GM21390 (cell line): ENCODE results near the gene KYAT1.
"Not testable (repeated sequence)": the region's sequence is repeated elsewhere in the genome, so short reads cannot be mapped to it uniquely, and the experiment has no call there.

ENCODE experiments used
- ATAC-seq: cut with Tn5 transposase; IDR thresholded peaks from one replicate; pipeline ENCODE4 v1.9.1; 2021; ENCODE audit not compliant: unreplicated experiment

Gene KYAT1

GRCh38 chr9:128886211-128886891 is 4.6 kb upstream of the KYAT1 start:
- no peak for ATAC-seq

- no peak for ATAC-seq
Observed at GRCh38 chr9:128885798-128886197, 4.0 kb upstream of the KYAT1 start.

GRCh38 chr9:128885376-128885775 is 3.6 kb upstream of the KYAT1 start:
- no peak for ATAC-seq

- no peak for ATAC-seq
Observed at GRCh38 chr9:128884164-128884563, 2.4 kb upstream of the KYAT1 start.

GRCh38 chr9:128882677-128883603 is 1.2 kb upstream of the KYAT1 start:
- ATAC-seq, result no peak

- ATAC-seq, result no peak
Observed at GRCh38 chr9:128877852-128878251, 3.9 kb downstream of the KYAT1 start.

GRCh38 chr9:128870941-128871265 is 10.8 kb downstream of the KYAT1 start:
- not testable (repeated sequence) for ATAC-seq

GRCh38 chr9:128870128-128870940 is 11.4 kb downstream of the KYAT1 start:
- no peak for ATAC-seq

- peak; percentile 60 for ATAC-seq
Observed at GRCh38 chr9:128863647-128864046, 18.1 kb downstream of the KYAT1 start.

- ATAC-seq, result no peak
Observed at GRCh38 chr9:128862401-128862851, 19.3 kb downstream of the KYAT1 start.

GRCh38 chr9:128861501-128861900 is 20.2 kb downstream of the KYAT1 start:
- no peak for ATAC-seq

- ATAC-seq, result no peak
Observed at GRCh38 chr9:128860937-128861336, 20.8 kb downstream of the KYAT1 start.

GRCh38 chr9:128858476-128858875 is 23.3 kb downstream of the KYAT1 start:
- ATAC-seq, result not testable (repeated sequence)

- ATAC-seq, result not testable (repeated sequence)
Observed at GRCh38 chr9:128854454-128854853, 27.3 kb downstream of the KYAT1 start.

GRCh38 chr9:128852646-128853045 is 29.1 kb downstream of the KYAT1 start:
- not testable (repeated sequence) for ATAC-seq

- not testable (repeated sequence) for ATAC-seq
Observed at GRCh38 chr9:128851779-128852600, 29.8 kb downstream of the KYAT1 start.

- ATAC-seq, result not testable (repeated sequence)
Observed at GRCh38 chr9:128851024-128851423, 30.7 kb downstream of the KYAT1 start.

GRCh38 chr9:128847803-128848202 is 33.9 kb downstream of the KYAT1 start:
- ATAC-seq, result no peak

GRCh38 chr9:128846680-128847030 is 35.1 kb downstream of the KYAT1 start:
- ATAC-seq, result no peak

GRCh38 chr9:128845186-128845931 is 36.4 kb downstream of the KYAT1 start:
- ATAC-seq, result no peak
